ENCODE results near the gene ZNF598. TPM values are rescaled to one million over a fixed set of nuclear protein-coding genes. Genes with fewer than 3 reads are reported as not detected.

Gene ZNF598
- total and polyA plus RNA-seq, 2 of the 13 experiments (the other 11 are each of a cell fraction or from before 2014, with no cell fraction given) = 13.5 to 14.2 TPM

GRCh38 chr16:1982013-1982433, 27.6 kb downstream of the ZNF598 start (continued):
- TF ChIP-seq ZNF510 (CRISPR knock-in tag; IDR thresholded peaks at IDR 0.05; ENCODE audit: low read depth) = no peak
- TF ChIP-seq ZBTB42 (CRISPR knock-in tag; IDR thresholded peaks at IDR 0.05) = no peak
- TF ChIP-seq FOXK1 (CRISPR knock-in tag; IDR thresholded peaks at IDR 0.05; ENCODE audit: borderline replicate concordance, low read depth) = no peak
- no peak for TF ChIP-seq POLR2AphosphoS2 (IDR thresholded peaks at IDR 0.05; ENCODE audit: low read depth, low read length)
- TF ChIP-seq ZNF883 (CRISPR knock-in tag; IDR thresholded peaks at IDR 0.05; ENCODE audit: not compliant biosample characterization) = no peak
- peak; percentile 46 for TF ChIP-seq SRSF1 (optimal IDR thresholded peaks at IDR 0.05; ENCODE audit: low read depth, low read length)
- TF ChIP-seq DDIT3 (CRISPR knock-in tag; IDR thresholded peaks at IDR 0.05) = no peak
- TF ChIP-seq ARHGAP35 (CRISPR knock-in tag; IDR thresholded peaks at IDR 0.05; ENCODE audit: borderline replicate concordance) = no peak
- peak; percentile 63 for TF ChIP-seq AGO2 (optimal IDR thresholded peaks at IDR 0.05; ENCODE audit: low read depth, low read length)
- no peak for TF ChIP-seq KAT2B (IDR thresholded peaks at IDR 0.05; ENCODE audit: borderline replicate concordance, low read depth, low read length)
- no peak for TF ChIP-seq NFIB (CRISPR knock-in tag; IDR thresholded peaks at IDR 0.05; ENCODE audit: borderline replicate concordance)
- TF ChIP-seq RBFOX2 (IDR thresholded peaks at IDR 0.05; ENCODE audit: low read depth, low read length) = no peak
- TF ChIP-seq, protein P1, sequence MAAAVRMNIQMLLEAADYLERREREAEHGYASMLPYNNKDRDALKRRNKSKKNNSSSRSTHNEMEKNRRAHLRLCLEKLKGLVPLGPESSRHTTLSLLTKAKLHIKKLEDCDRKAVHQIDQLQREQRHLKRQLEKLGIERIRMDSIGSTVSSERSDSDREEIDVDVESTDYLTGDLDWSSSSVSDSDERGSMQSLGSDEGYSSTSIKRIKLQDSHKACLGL (CRISPR knock-in tag; IDR thresholded peaks at IDR 0.05) = no peak
- TF ChIP-seq ZSCAN31 (CRISPR knock-in tag; IDR thresholded peaks at IDR 0.05; ENCODE audit: low read depth) = no peak
- no peak for TF ChIP-seq FOXM1 (CRISPR knock-in tag; IDR thresholded peaks at IDR 0.05)
- TF ChIP-seq, protein P2, sequence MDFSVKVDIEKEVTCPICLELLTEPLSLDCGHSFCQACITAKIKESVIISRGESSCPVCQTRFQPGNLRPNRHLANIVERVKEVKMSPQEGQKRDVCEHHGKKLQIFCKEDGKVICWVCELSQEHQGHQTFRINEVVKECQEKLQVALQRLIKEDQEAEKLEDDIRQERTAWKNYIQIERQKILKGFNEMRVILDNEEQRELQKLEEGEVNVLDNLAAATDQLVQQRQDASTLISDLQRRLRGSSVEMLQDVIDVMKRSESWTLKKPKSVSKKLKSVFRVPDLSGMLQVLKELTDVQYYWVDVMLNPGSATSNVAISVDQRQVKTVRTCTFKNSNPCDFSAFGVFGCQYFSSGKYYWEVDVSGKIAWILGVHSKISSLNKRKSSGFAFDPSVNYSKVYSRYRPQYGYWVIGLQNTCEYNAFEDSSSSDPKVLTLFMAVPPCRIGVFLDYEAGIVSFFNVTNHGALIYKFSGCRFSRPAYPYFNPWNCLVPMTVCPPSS (IDR thresholded peaks at IDR 0.05) = no peak
- TF ChIP-seq, protein P3, sequence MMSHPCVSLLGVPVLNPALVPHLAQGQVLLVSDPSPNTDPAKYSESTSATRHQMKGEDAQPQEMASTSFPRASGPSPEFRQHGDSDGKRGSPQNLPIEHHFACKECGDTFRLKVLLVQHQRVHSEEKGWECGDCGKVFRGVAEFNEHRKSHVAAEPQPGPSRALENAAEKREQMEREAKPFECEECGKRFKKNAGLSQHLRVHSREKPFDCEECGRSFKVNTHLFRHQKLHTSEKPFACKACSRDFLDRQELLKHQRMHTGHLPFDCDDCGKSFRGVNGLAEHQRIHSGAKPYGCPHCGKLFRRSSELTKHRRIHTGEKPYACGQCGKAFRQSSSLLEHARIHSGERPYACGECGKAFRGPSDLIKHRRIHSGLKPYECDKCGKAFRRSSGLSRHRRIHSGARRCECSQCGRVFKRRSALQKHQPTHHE (CRISPR knock-in tag; IDR thresholded peaks at IDR 0.05; ENCODE audit: borderline replicate concordance) = no peak
- TF ChIP-seq ZNF282 (IDR thresholded peaks at IDR 0.05; ENCODE audit: partially characterized antibody) = no peak
- no peak for TF ChIP-seq ZBTB8A (CRISPR knock-in tag; IDR thresholded peaks at IDR 0.05; ENCODE audit: borderline replicate concordance, low read depth)
- no peak for TF ChIP-seq ZNF878 (CRISPR knock-in tag; IDR thresholded peaks at IDR 0.05)
- no peak for TF ChIP-seq CBX1 (IDR thresholded peaks at IDR 0.05; ENCODE audit: low read depth)
- TF ChIP-seq ARID3A (IDR thresholded peaks at IDR 0.05; ENCODE audit: low read depth, low read length) = no peak
- no peak for TF ChIP-seq PHF8 (CRISPR knock-in tag; IDR thresholded peaks at IDR 0.05)
- no peak for TF ChIP-seq ZNF75D (CRISPR knock-in tag; IDR thresholded peaks at IDR 0.05; ENCODE audit: borderline replicate concordance)
- TF ChIP-seq ZNF33B (CRISPR knock-in tag; IDR thresholded peaks at IDR 0.05) = no peak
- no peak for TF ChIP-seq POGZ (CRISPR knock-in tag; IDR thresholded peaks at IDR 0.05)
- TF ChIP-seq KDM2A (CRISPR knock-in tag; IDR thresholded peaks at IDR 0.05; ENCODE audit: borderline replicate concordance, low read depth) = peak; percentile 21; the same call in 1 of the 2 replicates

Data from HepG2 (cell line).